GM15510 (cell line): ENCODE results near the gene IPO11.

Experiments used
- POLR2A ChIP-seq: IDR thresholded peaks from 3 replicates; pipeline ENCODE4 v1.6.1; 2011; ENCODE audit warnings: borderline replicate concordance; ENCODE audit not compliant: insufficient read length; ENCODE audit errors: extremely low read depth

Gene IPO11

GRCh38 chr5:62572918-62573514, 160.5 kb downstream of the IPO11 start:
- TF ChIP-seq POLR2A = no peak

DNA sequence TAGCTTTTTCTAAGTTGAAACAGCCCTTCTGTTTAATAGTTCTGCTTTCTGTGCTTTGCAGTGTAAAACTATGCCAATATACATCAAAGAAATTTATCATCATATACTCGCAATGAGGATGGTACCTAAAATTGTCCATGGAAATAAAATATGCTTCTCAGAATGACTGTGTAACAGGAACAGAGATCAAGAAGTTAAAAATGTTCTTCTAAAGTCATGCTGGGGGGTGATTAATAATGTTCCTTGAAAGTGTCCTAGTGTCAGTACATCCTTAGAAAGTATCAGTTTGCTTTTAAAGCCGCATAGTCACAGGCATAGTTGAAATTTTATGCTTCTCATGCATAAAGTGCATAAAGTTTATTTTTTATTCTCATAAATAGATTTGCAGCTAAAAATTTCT, 162.0 kb downstream of the IPO11 start:
- TF ChIP-seq POLR2A = no peak

- no peak for TF ChIP-seq POLR2A
Measured at GRCh38 chr5:62575066-62575465, 162.5 kb downstream of the IPO11 start.

GRCh38 chr5:62575489-62575888, 162.9 kb downstream of the IPO11 start:
- TF ChIP-seq POLR2A = no peak

DNA sequence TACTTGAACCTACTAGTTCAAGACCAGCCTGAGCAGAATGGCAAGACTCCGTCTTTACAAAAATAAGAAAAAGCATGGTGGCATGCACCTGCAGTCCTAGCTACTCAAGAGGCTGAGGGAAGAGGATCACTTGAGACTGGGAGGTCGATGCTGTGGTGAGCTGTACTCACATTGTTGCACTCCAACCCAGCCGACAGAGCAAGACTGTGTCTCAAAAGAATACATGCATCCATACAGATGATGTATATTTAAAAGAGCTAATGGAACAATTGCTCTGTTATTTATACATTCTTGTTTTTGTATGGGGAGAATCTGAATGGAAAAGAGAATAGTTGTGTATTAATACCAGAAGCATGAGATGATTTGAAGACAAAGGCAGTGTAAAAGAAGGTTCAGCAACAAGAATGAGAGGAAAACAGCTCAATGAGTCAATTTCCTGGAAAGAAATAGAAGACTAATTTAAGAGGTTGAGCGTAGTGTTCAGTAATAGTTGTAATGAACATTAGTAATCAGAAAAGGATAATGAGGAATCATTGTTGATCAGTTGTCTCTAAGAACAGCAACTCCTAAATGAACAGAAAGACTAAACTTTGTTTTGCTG, 164.1 kb downstream of the IPO11 start:
- no peak for TF ChIP-seq POLR2A

- no peak for TF ChIP-seq POLR2A
Measured at GRCh38 chr5:62577488-62577887, 164.9 kb downstream of the IPO11 start.

DNA sequence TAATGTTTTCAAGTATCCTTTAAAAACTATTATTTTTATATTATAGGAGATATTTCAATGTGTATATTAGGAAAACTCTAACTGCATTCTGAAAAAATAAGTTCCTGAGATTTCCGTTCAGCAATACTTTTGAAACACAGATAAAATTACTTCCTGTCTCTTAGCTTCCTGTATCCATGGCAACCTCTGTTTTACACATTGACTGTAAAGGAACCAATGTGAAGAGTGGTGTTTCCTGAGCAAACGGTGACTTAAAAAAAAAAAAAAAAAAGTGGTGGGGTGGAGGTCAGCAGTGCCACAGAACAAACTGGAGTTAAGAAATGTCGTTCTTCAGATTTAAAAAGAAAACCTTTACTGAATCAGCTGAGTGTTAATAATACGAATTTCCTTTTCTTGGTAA, 166.0 kb downstream of the IPO11 start, which contains the start of gene LRRC70:
TSS of gene LRRC70 (plus strand) at position 280 of the 400 bp plus-strand sequence. CDS start 620 bp downstream, outside the sequence.
- TF ChIP-seq POLR2A = no peak

DNA sequence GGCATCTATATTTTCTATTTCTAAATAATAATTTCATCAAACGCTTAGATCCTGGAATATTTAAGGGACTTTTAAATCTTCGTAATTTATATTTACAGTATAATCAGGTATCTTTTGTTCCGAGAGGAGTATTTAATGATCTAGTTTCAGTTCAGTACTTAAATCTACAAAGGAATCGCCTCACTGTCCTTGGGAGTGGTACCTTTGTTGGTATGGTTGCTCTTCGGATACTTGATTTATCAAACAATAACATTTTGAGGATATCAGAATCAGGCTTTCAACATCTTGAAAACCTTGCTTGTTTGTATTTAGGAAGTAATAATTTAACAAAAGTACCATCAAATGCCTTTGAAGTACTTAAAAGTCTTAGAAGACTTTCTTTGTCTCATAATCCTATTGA, 167.2 kb downstream of the IPO11 start:
- TF ChIP-seq POLR2A = no peak

- TF ChIP-seq POLR2A = no peak
Measured at GRCh38 chr5:62581836-62582597, 169.5 kb downstream of the IPO11 start.

DNA sequence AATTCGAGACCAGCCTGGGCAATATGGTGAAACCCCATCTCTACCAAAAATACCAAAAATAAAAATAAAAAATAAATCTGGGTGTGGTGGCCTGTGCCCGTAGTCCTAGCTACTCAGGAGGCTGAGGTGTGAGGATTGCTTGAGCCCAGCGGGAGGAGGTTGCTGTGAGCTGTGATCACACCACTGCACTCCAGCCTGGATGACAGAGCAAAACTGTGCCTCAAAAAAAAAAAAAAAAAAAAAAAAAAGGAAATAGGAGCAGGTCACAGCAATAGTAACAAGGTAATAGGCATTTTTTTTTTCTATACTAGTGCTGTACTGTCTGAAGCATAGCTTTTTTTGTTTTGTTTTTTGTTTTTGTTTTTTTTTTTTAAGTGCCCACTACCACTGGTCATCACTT, 171.8 kb downstream of the IPO11 start:
- no peak for TF ChIP-seq POLR2A

- TF ChIP-seq POLR2A = no peak
Measured at GRCh38 chr5:62585306-62585705, 172.7 kb downstream of the IPO11 start.

- no peak for TF ChIP-seq POLR2A
Measured at GRCh38 chr5:62585751-62586150, 173.2 kb downstream of the IPO11 start.

DNA sequence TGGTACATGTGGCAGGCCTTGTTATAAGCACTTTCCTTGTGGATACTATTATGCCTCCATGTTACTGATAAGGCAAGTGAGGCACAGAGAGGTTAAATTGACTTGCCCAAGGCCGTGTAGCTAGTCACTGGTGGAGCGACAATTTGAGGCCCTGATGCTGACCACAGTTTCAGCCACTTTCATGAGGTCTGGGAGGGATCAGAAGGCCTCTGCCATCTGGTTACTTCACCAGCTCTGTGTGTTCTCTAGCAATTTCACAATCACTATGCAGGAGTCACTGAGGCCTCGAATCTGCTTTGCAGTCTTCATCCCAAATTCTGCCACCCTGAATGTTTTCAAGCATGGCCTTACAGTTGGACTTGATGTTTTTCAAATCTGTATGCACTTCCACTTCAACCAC, 175.2 kb downstream of the IPO11 start:
- TF ChIP-seq POLR2A = no peak

GRCh38 chr5:62588668-62589067, 176.1 kb downstream of the IPO11 start:
- TF ChIP-seq POLR2A = no peak

DNA sequence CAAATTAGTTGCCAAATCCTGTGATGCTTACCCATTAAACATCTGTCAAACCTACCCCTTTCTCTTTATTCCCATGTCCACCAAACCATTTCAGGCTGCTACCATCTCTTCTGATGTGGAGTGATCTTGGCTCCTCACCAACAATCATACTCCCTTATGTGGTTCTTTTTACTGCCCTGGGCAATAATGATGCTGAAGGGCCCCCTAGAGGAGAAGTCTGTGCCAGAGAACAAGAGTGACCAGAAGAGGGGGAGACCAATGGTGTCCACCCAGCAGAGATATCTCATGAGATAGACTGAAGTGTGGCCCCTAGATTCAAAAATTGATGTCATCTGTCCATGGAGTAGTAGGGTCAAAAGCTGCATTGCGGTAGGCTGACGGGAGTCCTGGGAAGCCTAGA, 176.9 kb downstream of the IPO11 start:
- TF ChIP-seq POLR2A = no peak

GRCh38 chr5:62590387-62590786, 177.8 kb downstream of the IPO11 start:
- TF ChIP-seq POLR2A = no peak

GRCh38 chr5:62592558-62592957, 180.0 kb downstream of the IPO11 start:
- no peak for TF ChIP-seq POLR2A

GRCh38 chr5:62593331-62593730, 180.8 kb downstream of the IPO11 start:
- no peak for TF ChIP-seq POLR2A
